HG03457 (cell line): ENCODE data around the gene TLR2.
"Not testable (repeated sequence)": the region's sequence is repeated elsewhere in the genome, so short reads cannot be mapped to it uniquely, and the experiment has no call there.

Experiments
- ATAC-seq: cut with Tn5 transposase; IDR thresholded peaks from one replicate; pipeline ENCODE4 v1.9.1; 2021; ENCODE audit warnings: moderate number of reproducible peaks; ENCODE audit not compliant: unreplicated experiment

TLR2 gene

DNA sequence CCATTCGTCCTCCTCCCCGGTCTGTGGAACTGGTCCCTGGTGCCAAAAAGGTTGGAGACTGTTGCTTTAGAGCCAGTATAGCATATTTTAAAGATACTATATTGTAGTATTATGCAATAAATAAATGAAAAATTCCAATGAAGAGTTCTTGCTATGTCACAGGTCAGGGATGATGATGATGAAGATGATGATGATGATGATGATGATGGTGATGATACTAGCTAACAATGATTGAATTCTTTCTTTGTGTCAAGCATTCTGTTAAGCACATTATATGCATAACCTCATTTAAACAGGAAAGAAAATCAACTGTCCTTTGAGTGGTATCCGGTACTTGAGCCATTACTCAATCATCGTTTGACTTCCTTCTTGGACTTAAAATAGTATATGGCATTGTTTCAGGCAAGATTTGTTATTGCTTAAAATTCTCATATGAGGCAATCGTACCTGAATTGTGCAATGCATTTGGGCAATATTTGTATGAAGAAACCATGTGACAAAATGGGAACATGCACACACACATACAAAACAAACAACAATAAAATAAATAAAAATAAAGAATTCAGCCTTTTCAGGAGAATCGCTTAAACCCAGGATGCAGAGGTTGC, 22.8 kb upstream of the TLR2 start:
- ATAC-seq, result no peak

- no peak for ATAC-seq
These were observed 22.2 kb upstream of the TLR2 start for GRCh38 chr4:153661908-153662307.

GRCh38 chr4:153663667-153664066, 20.4 kb upstream of the TLR2 start:
- no peak for ATAC-seq

- ATAC-seq, result not testable (repeated sequence)
These were observed 17.6 kb upstream of the TLR2 start for GRCh38 chr4:153666505-153666904.

GRCh38 chr4:153668647-153669046, 15.4 kb upstream of the TLR2 start:
- no peak for ATAC-seq

DNA sequence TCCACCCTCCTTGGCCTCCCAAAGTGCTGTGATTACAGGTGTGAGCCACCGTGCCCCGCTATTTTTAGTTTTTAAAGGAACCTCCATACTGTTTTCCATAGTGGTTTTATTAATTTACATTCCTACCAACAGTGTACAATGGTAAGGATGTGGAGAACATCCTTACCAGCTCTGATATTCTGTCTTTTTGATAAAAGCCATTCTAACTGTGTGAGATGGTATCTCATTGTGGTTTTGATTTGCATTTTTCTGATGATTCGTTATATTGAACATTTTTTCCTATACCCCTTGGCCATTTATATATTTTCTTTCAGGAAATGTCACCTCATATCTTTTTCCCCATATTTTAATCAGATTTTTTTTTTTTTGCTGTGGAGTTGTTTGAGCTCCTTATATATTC, 14.2 kb upstream of the TLR2 start:
- ATAC-seq, result no peak

DNA sequence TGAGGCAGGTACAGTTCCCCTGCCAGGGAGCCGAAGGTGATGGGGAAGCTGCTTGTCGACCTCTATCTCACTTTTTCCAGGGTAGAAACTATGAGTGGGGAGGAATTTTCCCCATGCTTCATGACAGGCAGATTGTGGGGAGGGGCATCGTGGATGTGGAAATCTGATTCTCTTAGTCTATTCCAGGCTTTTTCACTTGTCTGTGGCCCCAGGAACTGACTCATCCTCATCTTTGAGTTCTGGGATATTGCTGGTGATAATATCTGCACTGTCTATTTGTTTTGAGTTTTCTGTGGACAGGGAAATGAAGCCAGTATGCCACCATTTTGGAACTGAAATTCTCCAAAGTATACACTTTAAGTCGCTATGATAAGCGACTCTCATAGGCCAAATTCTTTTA, 7.6 kb upstream of the TLR2 start:
- ATAC-seq, result no peak

- no peak for ATAC-seq
These were observed 7.1 kb upstream of the TLR2 start for GRCh38 chr4:153676984-153677383.

- no peak for ATAC-seq
These were observed 4.6 kb upstream of the TLR2 start for GRCh38 chr4:153679486-153679885.

DNA sequence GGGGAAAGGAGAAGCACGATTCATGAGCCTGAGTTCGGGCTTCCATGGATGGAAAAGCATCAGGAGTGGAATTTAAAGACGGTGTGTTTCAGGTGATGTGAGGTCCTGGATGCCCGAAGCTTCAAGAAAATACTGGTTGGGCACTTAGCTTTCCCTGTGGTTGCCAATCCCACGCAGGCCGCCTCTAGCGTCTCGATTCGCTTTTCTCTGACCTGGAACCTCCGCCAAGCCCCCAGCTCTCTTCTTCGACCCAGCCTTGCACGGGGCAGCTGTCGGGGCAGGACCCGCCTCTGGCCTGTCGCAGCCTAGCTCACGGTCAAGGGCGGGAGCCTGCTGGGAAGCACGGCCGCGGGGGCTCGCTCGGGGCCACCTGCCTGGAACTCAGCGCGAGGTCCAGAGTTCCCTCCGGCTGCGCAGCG, 308 bp upstream of the TLR2 start:
- ATAC-seq, result no peak

DNA sequence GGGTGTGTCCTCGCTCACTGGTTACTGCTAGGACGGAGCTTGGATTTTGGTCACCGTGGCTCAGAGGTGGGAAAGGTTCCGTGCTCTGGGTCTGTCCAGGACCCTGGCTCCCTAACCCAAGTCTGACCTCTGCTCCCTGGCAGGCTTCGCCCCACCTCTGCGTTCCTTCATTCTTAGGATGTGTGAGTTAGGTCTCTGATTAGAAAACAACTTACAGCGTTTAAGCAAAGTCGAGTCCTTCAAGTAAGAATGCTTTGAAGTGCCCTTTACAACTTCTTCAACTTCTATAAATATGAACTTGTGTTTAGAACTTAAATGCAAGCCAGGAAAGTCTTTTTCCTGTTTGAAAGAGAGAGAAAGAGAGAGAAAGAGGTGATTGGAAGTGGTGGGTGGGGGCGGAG, 891 bp downstream of the TLR2 start:
- ATAC-seq, result peak; percentile 16

- no peak for ATAC-seq
These were observed 20.4 kb downstream of the TLR2 start for GRCh38 chr4:153704522-153704921.

DNA sequence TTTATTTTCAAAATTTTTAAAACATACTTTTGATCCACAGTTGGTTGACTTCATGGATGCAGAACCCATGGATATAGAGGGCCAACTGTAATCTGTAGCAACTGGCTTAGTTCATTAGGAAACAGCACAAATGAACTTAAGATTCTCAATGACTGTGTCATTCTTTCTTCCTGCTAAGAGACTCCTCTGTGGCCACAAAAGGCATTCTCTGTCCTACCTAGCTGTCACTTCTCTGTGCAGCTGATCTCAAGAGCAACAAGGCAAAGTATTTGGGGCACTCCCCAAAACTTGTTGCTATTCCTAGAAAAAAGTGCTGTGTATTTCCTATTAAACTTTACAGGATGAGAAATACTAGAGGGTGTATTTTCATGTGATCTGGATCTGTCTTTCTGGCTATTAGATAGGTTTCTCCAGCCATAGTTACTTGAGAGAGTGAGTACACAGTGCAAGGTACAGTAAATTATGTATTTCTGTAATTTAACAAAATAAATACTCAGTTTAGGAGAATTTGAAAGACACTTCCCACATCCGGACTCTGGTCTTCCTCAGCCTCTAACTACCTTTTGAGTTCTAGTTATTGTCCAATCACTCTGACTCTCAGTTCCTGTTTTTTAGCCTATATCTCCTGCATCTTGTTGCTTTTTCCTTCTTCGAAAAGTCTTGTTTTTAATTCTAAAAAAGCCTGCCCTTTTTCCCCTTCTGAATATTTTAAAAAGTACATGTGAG, 21.8 kb downstream of the TLR2 start:
- ATAC-seq, result peak; percentile 84

- no peak for ATAC-seq
These were observed 22.4 kb downstream of the TLR2 start for GRCh38 chr4:153706519-153706918.

DNA sequence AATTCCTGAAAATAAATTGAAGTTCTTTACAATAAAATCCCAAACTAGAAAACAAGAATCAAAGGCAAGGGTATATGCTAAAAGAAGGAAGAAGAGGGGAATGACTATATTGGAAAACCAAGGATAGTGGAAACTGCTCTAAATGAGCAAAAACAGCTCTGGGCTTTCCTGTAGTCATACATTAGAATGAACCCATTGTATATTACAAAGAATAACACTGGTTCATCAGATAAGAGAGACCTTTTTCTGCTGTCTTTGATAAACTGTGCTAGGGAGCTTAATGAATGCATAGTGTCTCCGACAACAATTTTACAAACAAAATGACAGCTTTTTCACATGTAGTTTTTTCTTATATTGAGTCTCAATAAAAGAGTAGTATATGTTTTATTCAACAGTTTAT, 26.6 kb downstream of the TLR2 start:
- ATAC-seq, result no peak

- ATAC-seq, result no peak
These were observed 30.0 kb downstream of the TLR2 start for GRCh38 chr4:153713866-153714646.

- ATAC-seq, result no peak
These were observed 38.0 kb downstream of the TLR2 start for GRCh38 chr4:153722036-153722435.

- no peak for ATAC-seq
These were observed 40.5 kb downstream of the TLR2 start for GRCh38 chr4:153724606-153725005.

DNA sequence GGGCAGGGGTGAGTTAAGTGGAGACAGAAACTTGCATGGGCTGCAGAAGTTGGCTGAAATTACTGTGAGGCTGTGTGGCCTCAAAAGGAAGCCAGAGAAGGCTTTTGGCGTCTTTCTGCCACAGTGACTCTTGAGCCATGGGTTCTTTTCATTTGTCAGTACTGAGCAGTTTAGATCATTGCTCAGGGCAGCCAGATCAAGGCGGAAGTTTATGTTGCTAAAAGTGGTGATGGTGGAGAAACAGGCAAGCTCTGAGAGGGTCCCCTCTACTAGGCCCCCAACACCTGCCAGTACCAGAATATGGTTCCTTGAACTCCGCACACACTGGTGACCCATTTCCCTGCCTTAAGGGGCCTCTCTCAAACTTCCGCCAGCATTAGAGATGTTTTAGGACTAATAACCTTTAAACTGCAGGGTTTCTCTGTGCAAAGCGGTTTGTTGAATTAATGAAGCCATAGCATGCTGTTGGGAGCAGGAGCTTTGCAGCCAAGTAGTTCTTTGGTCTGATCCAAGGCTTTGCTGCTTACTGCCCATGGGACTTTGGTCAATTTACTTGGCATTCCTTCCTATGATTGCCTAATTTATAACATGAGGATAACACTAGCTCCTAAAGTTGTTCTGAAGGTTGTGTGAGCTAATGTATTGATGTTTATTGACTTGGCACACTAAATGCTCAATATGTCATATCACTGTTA, 41.2 kb downstream of the TLR2 start:
- ATAC-seq, result no peak

DNA sequence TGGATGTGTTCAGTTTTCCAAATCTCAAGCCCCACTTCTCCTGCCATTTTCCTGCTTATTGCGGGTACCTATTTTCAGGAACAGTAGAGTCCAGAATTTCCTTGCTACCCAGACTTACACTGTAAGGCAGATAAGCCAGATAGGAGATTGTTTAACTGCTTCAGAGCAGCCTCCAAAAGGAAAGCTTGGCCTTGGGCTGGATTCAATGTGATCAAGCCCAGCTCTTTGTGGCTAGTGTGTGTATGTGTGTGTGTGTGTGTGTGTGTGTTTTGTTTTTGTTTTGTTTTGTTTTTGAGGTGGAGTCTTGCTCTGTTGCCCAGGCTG, 41.7 kb downstream of the TLR2 start:
- ATAC-seq, result no peak

GRCh38 chr4:153728151-153728550, 44.1 kb downstream of the TLR2 start:
- no peak for ATAC-seq

GRCh38 chr4:153728660-153729059, 44.6 kb downstream of the TLR2 start:
- no peak for ATAC-seq
